GM12874 (cell line): ENCODE results near the gene CHD8.

ENCODE experiments used
- TF ChIP-seq, protein P1 (sequence below): IDR thresholded peaks from 2 replicates; pipeline ENCODE4 v1.5.1; 2011; ENCODE audit warnings: low read depth, mild to moderate bottlenecking, control low read depth, low read length, moderate library complexity; ENCODE audit not compliant: insufficient read depth

CHD8 gene

DNA sequence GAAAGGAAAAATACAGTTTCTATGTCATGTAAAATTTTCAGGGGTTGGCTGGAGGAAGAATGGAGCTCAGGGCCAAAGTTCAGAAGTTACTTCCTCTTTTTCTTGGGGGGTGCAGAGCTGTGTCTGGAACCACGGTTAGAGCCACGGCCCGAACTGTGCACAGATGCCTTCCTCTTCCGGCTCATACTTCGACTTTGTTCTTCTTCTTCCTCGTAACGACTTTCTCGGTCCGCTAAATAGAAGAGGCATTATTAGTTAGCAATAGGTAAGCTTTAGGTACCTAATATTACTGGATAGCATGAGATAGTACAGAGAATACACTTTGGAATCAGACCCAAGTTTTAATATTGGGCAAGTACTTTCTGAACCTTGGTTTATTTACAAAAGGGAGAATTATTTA, 103.3 kb downstream of the CHD8 start:
- TF ChIP-seq, protein P1, sequence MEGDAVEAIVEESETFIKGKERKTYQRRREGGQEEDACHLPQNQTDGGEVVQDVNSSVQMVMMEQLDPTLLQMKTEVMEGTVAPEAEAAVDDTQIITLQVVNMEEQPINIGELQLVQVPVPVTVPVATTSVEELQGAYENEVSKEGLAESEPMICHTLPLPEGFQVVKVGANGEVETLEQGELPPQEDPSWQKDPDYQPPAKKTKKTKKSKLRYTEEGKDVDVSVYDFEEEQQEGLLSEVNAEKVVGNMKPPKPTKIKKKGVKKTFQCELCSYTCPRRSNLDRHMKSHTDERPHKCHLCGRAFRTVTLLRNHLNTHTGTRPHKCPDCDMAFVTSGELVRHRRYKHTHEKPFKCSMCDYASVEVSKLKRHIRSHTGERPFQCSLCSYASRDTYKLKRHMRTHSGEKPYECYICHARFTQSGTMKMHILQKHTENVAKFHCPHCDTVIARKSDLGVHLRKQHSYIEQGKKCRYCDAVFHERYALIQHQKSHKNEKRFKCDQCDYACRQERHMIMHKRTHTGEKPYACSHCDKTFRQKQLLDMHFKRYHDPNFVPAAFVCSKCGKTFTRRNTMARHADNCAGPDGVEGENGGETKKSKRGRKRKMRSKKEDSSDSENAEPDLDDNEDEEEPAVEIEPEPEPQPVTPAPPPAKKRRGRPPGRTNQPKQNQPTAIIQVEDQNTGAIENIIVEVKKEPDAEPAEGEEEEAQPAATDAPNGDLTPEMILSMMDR, result no peak

DNA sequence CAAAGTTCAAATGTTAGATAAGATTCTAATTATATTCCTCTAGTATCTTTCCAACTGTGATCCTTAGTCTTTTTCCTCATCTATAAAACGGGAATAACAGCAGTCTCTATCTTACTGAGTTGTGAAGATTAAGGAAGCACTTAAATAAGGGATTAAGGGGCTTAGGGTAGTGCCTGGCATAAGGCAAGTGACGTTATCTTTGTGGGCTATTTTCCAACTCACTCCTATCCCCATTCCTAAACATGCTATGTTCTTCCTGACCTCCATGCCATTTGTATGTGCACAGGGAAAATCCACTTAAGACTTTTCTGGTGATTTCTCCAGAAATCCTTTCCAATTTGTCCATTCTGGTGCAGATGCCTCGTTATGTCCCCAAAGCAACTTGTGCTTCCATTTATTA, 105.4 kb downstream of the CHD8 start:
- TF ChIP-seq, protein P1, result no peak

DNA sequence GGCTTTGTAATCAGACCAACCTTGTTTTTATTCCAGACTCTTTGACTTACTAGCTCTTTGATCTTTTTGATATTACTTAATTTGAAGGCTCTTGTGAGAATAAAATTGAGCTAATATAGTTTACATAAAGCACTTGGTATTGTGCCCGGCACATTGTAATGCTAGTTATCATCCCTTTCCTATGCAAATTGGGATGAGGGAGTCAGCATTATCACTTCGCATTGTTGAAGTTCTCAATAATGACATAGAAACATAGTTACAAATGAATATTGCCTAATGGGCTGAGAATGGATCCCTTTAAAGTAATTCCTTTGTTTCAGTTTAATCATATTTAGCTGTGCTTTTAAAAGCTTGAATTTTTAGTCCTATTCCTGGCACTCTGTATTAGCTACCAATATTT, 108.7 kb downstream of the CHD8 start:
- TF ChIP-seq, protein P1, result no peak

DNA sequence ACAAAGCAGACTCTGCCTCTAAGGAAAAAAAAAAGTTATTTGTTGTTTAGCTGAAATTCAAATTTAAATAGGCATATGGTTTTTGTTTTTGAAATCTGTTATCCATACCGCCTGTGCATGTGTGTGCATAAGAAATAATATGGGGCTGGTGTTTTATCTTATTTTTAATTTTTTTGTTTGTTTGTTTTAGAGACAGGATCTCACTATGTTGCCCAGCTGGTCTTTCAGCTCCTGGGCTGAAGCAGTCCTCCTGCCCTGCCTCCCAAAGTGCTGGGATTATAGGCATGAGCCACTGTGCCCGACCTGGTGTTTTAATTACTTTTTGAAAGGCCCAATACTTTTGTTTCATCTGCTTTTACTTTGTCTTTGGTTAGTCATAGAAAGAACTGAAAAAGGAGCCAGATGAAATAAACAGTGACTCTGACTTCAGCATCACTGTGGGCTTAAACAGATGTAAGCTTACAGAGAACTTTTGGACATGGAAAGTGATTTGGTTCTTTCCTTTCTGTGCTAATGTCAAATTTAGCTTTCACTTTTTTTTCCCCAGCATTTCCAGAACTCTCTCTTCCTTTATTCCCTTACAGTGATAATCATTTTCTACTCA, 109.3 kb downstream of the CHD8 start:
- TF ChIP-seq, protein P1, result no peak

DNA sequence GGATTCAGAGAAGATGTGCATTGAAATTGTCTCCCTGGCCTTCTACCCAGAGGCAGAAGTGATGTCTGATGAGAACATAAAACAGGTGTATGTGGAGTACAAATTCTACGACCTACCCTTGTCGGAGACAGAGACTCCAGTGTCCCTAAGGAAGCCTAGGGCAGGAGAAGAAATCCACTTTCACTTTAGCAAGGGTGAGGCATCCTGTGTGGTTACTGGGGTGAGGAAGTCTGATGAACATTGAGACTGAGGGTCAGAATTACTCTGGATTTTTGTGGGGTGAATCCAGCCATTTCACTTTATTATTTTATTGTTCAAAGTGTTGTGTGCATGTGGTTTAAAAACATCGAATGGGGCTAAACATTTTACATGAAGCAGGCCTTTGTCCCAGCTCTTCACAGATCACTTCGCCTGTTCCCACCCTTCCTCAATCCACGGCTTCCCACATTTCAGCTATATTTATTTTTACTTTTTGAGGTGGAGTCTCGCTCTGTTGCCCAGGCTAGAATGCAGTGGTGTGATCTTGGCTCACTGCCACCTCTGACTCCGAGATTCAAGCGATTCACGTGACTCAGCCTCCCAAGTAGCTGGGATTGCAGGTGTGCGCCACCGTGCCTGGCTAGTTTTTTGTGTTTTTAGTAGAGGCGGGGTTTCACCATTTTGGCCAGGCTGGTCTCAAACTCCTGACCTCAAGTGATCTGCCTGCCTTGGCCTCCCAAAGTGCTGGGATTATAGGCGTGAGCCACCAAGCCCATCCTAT, 112.7 kb downstream of the CHD8 start:
- TF ChIP-seq, protein P1, result no peak
